Measurements from ENCODE around the gene MICB.

- TF ChIP-seq CTCF (IDR thresholded peaks at IDR 0.05) = no peak
- TF ChIP-seq POLR2A (IDR thresholded peaks at IDR 0.05) = no peak
- TF ChIP-seq POLR2AphosphoS5 (IDR thresholded peaks at IDR 0.05) = no peak
- no peak for TF ChIP-seq EP300 (IDR thresholded peaks at IDR 0.05)
Measured at GRCh38 chr6:31483392-31483791, 14.6 kb upstream of the MICB start.
